Activated CD4-positive, alpha-beta memory T cell treated with anti-CD3 and anti-CD28 coated beads, Interleukin-2, amount 10 ng/mL, durations not matched to agents 7 days and 5 days (primary cell): Measurements from ENCODE around the gene SOD3. TPM values are rescaled to one million over a fixed set of nuclear protein-coding genes. Genes with fewer than 3 reads are reported as not detected.

Experiments used
- CTCF ChIA-PET: fragments of 350-600 bp; sonication (Branson Sonifier 250); formaldehyde crosslinking; loops from one replicate; lab custom pipeline; 2021; ENCODE audit warnings: antibody characterized with exemption, inconsistent platforms; lab: Charles Lee
- POLR2A ChIA-PET: fragments of 350-600 bp; sonication (Branson Sonifier 250); formaldehyde crosslinking; loops from one replicate; lab custom pipeline; 2021; ENCODE audit warnings: antibody characterized with exemption; lab: Charles Lee
- DNase-seq: peaks from one replicate; pipeline ENCODE4 v3.0.0-alpha.2; 2020
- H3K27ac Mint-ChIP-seq: one replicate; pipeline ENCODE4 v1.8.0; 2021; ENCODE audit warnings: mild to moderate bottlenecking, mixed read lengths
- H3K27me3 Mint-ChIP-seq: one replicate; pipeline ENCODE4 v1.8.0; 2021; ENCODE audit warnings: mixed read lengths
- H3K36me3 Mint-ChIP-seq: one replicate; pipeline ENCODE4 v1.8.0; 2021; ENCODE audit warnings: low read depth, mixed read lengths
- H3K4me1 Mint-ChIP-seq: one replicate; pipeline ENCODE4 v1.8.0; 2021; ENCODE audit warnings: mixed read lengths
- H3K4me3 Mint-ChIP-seq: one replicate; pipeline ENCODE4 v1.8.0; 2021; ENCODE audit warnings: mild to moderate bottlenecking, mixed read lengths
- H3K9me3 Mint-ChIP-seq: one replicate; pipeline ENCODE4 v1.8.0; 2021; ENCODE audit warnings: mixed read lengths
- total RNA-seq, 2 experiments: library from RNA; stranded (reverse); gene quantifications; one replicate each; pipeline ENCODE4 v1.2.3, GENCODE V29; 2021

Gene SOD3
- total RNA-seq, 2 experiments from 2014 or later = not detected

DNA sequence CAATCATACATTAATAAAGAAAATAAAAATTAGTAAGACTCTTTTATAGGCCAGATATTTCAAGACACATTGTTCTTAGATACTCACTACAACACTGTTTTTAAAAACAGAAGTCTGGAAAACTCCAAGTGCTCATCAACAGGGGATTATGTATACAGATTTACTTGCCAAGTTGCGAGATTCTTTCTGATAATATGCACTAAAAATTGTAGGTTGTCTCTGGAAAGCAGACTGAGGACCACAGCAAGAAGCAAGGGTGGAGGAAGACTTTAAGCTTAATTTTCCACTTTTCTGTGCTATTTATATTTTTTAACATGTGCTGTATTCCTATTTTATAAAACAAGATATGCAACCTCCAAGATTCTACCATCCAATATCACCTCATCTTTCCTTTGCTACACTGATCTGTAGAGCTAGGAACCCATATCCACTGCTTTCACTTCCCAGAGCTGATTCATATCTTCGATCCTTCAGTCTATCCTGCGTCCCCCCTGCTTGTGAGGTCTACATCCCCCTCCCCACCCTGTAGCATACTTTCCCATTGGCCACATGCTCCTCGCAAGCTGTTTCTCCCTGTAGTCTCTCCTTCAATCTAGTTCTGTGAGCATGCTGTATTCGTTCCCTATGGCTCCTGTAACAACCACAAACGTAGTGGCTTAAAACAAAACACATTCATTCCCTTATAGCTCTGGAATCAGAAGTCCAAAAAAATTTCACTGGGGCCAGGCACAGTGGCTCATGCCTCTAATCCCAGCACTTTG lies 15.7 kb downstream of the SOD3 start:
- CTCF ChIA-PET = interaction anchor here (1.3 kb wide), 1 partner anchor 123 kb away, joined by 4 read pairs; no protein-coding TSS in a partner anchor
- POLR2A ChIA-PET = no interaction called here
- Mint-ChIP-seq H3K27me3 (peaks cover 1% of the 10 kb centered on the region), H3K36me3 (no peaks in the 10 kb centered on the region), H3K4me3 (no peak overlapping the region), H3K27ac (no peak overlapping the region), H3K4me1 (no peaks in the 10 kb centered on the region), H3K9me3 (no peaks in the 10 kb centered on the region)
- DNase-seq = no peak

- no peaks in the 10 kb centered on the region for H3K9me3 Mint-ChIP-seq
- H3K36me3 Mint-ChIP-seq = no peaks in the 10 kb centered on the region
- DNase-seq = no peak
- H3K4me1 Mint-ChIP-seq = no peaks in the 10 kb centered on the region
- H3K27ac Mint-ChIP-seq = no peak overlapping the region
- POLR2A ChIA-PET = no interaction called here
- no peak overlapping the region for H3K4me3 Mint-ChIP-seq
- CTCF ChIA-PET = no interaction called here
- H3K27me3 Mint-ChIP-seq = no peaks in the 10 kb centered on the region
These were observed 18.4 kb downstream of the SOD3 start for GRCh38 chr4:24813732-24814131.

DNA sequence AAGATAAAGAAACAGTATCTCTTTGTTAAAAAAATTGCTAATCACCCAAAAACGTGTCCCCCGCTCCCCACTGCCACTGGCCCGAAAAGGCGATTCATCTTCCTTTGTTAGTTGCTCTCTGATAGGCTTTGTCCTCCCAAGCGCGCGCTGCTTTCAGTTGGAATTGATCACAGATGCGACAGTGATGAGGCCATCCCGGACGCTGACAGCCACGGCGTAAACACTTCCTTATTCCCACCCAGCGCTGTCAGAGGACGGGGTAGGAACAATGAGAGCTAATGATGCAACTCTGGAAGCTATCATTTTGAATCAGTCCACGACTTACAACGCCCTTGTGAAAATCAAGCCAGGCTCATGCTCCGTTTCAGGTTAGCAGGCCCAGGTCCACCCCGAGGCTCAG lies 21.4 kb downstream of the SOD3 start:
- Mint-ChIP-seq H3K27me3 (peaks cover 3% of the 10 kb centered on the region), H3K9me3 (no peaks in the 10 kb centered on the region), H3K27ac (no peak overlapping the region), H3K4me1 (no peaks in the 10 kb centered on the region), H3K4me3 (no peak overlapping the region), H3K36me3 (no peaks in the 10 kb centered on the region)
- ChIA-PET POLR2A (no interaction called here), CTCF (no interaction called here)
- DNase-seq = no peak

DNA sequence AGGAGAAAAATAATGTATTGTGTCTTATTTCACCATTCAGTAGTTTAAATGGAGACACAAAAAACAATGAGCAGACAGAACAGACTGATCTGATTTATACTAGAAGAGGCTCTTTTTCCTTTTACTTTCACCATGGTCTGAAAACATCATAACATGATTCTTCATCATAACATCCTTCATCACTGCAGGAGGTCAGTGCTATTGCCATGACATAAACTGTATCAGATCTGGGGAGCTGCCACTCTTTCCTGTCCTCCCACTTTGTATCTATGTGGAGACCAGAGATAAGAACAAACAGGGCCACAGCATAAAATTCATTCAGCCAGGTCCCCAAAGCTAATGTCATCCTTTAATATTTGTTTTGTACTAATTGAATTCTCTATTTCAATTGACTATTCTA lies 25.2 kb downstream of the SOD3 start:
- H3K36me3 Mint-ChIP-seq = no peaks in the 10 kb centered on the region
- H3K4me1 Mint-ChIP-seq = no peaks in the 10 kb centered on the region
- peaks cover 3% of the 10 kb centered on the region for H3K27me3 Mint-ChIP-seq
- no peak for DNase-seq
- no peak overlapping the region for H3K4me3 Mint-ChIP-seq
- H3K27ac Mint-ChIP-seq = no peak overlapping the region
- H3K9me3 Mint-ChIP-seq = no peaks in the 10 kb centered on the region
- ChIA-PET POLR2A (no interaction called here), CTCF (no interaction called here)

DNA sequence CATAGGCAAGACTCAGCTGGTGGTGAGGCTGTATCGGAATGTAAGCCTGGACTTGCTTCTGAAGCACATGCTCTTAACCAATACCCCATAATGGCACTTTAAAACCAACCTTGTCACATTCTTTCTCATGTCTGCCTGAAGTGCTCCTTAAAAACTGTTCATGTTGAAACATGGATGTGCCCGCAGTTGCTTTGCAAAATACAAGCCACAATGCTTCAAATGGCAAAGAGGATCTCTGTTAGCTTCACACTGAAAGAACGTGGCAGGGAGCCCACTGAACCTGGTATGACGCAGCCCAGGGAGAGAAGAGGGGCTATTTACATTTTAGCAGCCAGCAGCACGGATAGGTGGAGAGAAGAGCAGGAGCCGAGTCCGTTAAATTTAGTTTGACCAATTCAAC lies 29.3 kb downstream of the SOD3 start:
- ChIA-PET CTCF (no interaction called here), POLR2A (no interaction called here)
- no peak overlapping the region for H3K4me3 Mint-ChIP-seq
- H3K36me3 Mint-ChIP-seq = no peaks in the 10 kb centered on the region
- no peak for DNase-seq
- H3K9me3 Mint-ChIP-seq = no peaks in the 10 kb centered on the region
- H3K27ac Mint-ChIP-seq = no peak overlapping the region
- peaks cover 7% of the 10 kb centered on the region for H3K27me3 Mint-ChIP-seq
- no peaks in the 10 kb centered on the region for H3K4me1 Mint-ChIP-seq

- H3K4me3 Mint-ChIP-seq = no peak overlapping the region
- ChIA-PET CTCF (no interaction called here), POLR2A (no interaction called here)
- DNase-seq = no peak
- H3K4me1 Mint-ChIP-seq = no peaks in the 10 kb centered on the region
- H3K9me3 Mint-ChIP-seq = no peaks in the 10 kb centered on the region
- H3K36me3 Mint-ChIP-seq = no peaks in the 10 kb centered on the region
- H3K27me3 Mint-ChIP-seq = peaks cover 4% of the 10 kb centered on the region
- H3K27ac Mint-ChIP-seq = no peak overlapping the region
These were observed 36.3 kb downstream of the SOD3 start for GRCh38 chr4:24831637-24832036.

DNA sequence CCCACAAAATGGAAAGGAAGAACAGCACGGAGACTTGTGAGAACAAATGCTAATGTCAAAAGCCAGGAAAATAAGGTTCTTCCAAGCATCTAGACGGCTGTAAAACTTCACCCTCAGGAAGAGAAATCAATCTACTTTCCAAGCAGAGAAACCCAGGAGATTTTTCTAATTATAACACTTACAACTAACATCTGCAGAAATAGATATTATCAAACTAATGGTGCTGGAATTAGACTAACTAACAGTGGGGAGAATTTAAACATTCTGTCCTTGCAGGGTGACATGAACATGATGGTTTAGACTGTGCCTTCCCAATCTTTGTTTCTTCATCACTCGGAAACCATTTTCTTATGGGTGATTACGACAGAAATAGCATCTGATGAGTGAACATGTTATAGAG lies 40.3 kb downstream of the SOD3 start:
- CTCF ChIA-PET = no interaction called here
- no peaks in the 10 kb centered on the region for H3K9me3 Mint-ChIP-seq

GRCh38 chr4:24836661-24837242 lies 41.4 kb downstream of the SOD3 start:
- no peak for DNase-seq
- no peaks in the 10 kb centered on the region for H3K27me3 Mint-ChIP-seq
- no peaks in the 10 kb centered on the region for H3K4me1 Mint-ChIP-seq
- ChIA-PET POLR2A (no interaction called here), CTCF (no interaction called here)
- no peaks in the 10 kb centered on the region for H3K9me3 Mint-ChIP-seq
- no peak overlapping the region for H3K27ac Mint-ChIP-seq
- no peak overlapping the region for H3K4me3 Mint-ChIP-seq
- H3K36me3 Mint-ChIP-seq = no peaks in the 10 kb centered on the region

More for the DNA sequence above, 40.3 kb downstream of the SOD3 start:
- Mint-ChIP-seq H3K27me3 (no peaks in the 10 kb centered on the region), H3K4me3 (no peak overlapping the region), H3K4me1 (no peaks in the 10 kb centered on the region), H3K36me3 (no peaks in the 10 kb centered on the region), H3K27ac (no peak overlapping the region)
- no peak for DNase-seq
- POLR2A ChIA-PET = no interaction called here

- ChIA-PET CTCF (no interaction called here), POLR2A (no interaction called here)
- Mint-ChIP-seq H3K27me3 (no peaks in the 10 kb centered on the region), H3K4me1 (no peaks in the 10 kb centered on the region), H3K9me3 (no peaks in the 10 kb centered on the region), H3K4me3 (no peak overlapping the region), H3K27ac (no peak overlapping the region), H3K36me3 (no peaks in the 10 kb centered on the region)
- DNase-seq = no peak
These were observed 42.0 kb downstream of the SOD3 start for GRCh38 chr4:24837336-24837735.

DNA sequence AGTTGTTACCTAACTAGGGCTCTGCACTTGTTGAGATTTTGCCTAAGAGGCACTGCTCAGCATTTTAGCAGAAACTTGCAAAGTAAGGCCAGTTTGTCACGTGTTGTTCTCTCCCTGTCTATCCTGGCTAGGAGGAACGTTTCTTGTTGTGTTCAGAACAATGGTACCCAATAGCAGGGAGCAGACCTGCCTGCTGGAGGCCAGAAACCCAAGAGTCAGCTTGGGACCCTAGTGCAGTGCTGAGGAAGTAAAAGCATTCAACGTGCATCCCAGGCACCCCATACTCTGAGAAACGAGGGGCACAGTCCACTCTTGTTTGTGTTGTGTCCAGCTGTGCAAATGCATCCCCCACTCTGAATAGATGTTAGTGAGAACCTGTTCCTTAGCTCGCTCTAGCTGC lies 42.4 kb downstream of the SOD3 start:
- Mint-ChIP-seq H3K4me3 (no peak overlapping the region), H3K9me3 (no peaks in the 10 kb centered on the region), H3K27me3 (no peaks in the 10 kb centered on the region), H3K4me1 (no peaks in the 10 kb centered on the region), H3K36me3 (no peaks in the 10 kb centered on the region), H3K27ac (no peak overlapping the region)
- no peak for DNase-seq
- ChIA-PET CTCF (no interaction called here), POLR2A (no interaction called here)

GRCh38 chr4:24840362-24840761 lies 45.0 kb downstream of the SOD3 start:
- no peak for DNase-seq
- Mint-ChIP-seq H3K9me3 (no peaks in the 10 kb centered on the region), H3K4me3 (no peak overlapping the region), H3K36me3 (no peaks in the 10 kb centered on the region), H3K4me1 (no peaks in the 10 kb centered on the region), H3K27ac (no peak overlapping the region), H3K27me3 (no peaks in the 10 kb centered on the region)
- POLR2A ChIA-PET = no interaction called here
- CTCF ChIA-PET = no interaction called here

DNA sequence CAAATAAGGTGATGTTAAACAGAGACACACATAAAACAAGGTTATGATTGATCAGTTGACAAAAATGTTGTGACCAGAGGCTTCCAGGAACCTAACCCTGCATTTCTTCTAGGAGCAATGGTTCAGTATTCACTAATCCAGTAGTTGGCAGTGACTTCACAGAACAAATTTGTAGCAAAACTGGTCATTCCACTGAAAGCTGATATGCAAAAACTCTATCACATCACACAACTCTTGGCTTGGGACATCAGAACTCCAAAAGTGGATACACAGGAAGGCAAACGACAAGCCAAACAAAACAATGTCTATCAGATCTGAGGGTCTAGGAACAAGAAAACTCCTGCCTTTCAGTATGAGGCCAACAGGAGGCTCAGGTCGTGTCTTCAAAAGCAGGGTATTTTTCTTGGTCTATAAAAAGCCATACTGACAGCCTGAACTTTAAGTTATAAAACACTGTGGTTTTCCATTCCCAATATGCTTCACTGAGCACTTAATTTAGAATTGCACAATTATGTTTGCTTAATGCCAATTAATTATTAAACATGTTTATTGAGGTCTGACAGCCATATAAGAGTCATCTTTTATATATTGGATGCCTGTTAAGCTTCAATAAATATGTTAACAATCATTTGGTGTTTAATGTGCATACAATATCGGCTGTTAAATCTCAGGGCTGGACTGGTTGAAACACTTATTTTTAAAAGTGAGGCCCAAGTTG lies 45.6 kb downstream of the SOD3 start:
- CTCF ChIA-PET = no interaction called here
- DNase-seq = no peak
- Mint-ChIP-seq H3K36me3 (no peaks in the 10 kb centered on the region), H3K9me3 (no peaks in the 10 kb centered on the region), H3K4me1 (no peaks in the 10 kb centered on the region), H3K27ac (no peak overlapping the region), H3K27me3 (no peaks in the 10 kb centered on the region), H3K4me3 (no peak overlapping the region)
- POLR2A ChIA-PET = no interaction called here

DNA sequence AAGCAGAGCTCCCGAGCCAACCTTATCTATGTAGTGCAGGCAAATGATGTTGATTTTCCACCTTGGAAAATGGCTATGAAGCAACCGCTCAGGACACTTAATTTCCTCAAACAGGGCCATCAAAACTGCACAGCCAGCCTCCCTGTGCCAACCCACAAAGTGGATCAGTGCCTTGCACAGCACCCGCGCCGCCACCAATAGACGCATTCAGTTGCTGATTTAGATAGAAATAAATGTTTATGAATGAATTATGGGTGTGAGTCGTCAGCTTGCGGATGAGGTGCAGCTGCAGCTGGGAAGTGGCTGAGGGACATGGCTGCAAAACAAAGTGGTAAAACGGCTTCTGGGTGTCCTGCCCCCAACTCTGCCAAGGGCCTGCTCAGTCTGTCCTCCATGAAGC lies 47.0 kb downstream of the SOD3 start:
- DNase-seq = no peak
- CTCF ChIA-PET = no interaction called here
- Mint-ChIP-seq H3K27me3 (no peaks in the 10 kb centered on the region), H3K27ac (no peak overlapping the region), H3K36me3 (no peaks in the 10 kb centered on the region), H3K4me1 (no peaks in the 10 kb centered on the region), H3K9me3 (no peaks in the 10 kb centered on the region), H3K4me3 (no peak overlapping the region)
- POLR2A ChIA-PET = no interaction called here
